ENCODE results near the gene PHYHIPL. TPM values are rescaled to one million over a fixed set of nuclear protein-coding genes. Genes with fewer than 3 reads are reported as not detected.
"Not testable (repeated sequence)": the region's sequence is repeated elsewhere in the genome, so short reads cannot be mapped to it uniquely, and the experiment has no call there.

The PHYHIPL gene
- total RNA-seq, 4 donors from 2014 or later, result 0.39 to 1.7 (median 1.0) TPM

GRCh38 chr10:59214160-59214559, 37.7 kb downstream of the PHYHIPL start:
- Histone ChIP-seq H3K27ac (no peak overlapping the region), H3K9me3 (no peaks in the 10 kb centered on the region), H3K36me3 (no peaks in the 10 kb centered on the region), H3K4me3 (no peak overlapping the region), H3K4me1 (peaks cover 0 to 10% (median 0%) of the 10 kb centered on the region in 3 donors), H3K27me3 (no peaks in the 10 kb centered on the region)
- 100% methylated on average over 1 of the region's 1 CpG for WGBS, 2 donors (ENCODE audit: low coverage in 1 of 2)
- ATAC-seq, result no peak
- no peak for TF ChIP-seq POLR2A (IDR thresholded peaks at IDR 0.05)
- no peak for TF ChIP-seq POLR2AphosphoS5 (IDR thresholded peaks at IDR 0.05)
- TF ChIP-seq, protein P1, sequence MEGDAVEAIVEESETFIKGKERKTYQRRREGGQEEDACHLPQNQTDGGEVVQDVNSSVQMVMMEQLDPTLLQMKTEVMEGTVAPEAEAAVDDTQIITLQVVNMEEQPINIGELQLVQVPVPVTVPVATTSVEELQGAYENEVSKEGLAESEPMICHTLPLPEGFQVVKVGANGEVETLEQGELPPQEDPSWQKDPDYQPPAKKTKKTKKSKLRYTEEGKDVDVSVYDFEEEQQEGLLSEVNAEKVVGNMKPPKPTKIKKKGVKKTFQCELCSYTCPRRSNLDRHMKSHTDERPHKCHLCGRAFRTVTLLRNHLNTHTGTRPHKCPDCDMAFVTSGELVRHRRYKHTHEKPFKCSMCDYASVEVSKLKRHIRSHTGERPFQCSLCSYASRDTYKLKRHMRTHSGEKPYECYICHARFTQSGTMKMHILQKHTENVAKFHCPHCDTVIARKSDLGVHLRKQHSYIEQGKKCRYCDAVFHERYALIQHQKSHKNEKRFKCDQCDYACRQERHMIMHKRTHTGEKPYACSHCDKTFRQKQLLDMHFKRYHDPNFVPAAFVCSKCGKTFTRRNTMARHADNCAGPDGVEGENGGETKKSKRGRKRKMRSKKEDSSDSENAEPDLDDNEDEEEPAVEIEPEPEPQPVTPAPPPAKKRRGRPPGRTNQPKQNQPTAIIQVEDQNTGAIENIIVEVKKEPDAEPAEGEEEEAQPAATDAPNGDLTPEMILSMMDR (IDR thresholded peaks at IDR 0.05), result no peak
- TF ChIP-seq EP300 (IDR thresholded peaks at IDR 0.05), result no peak

GRCh38 chr10:59216178-59216869, 39.9 kb downstream of the PHYHIPL start:
- Histone ChIP-seq H3K9me3 (no peaks in the 10 kb centered on the region), H3K36me3 (no peaks in the 10 kb centered on the region), H3K27ac (no peak overlapping the region), H3K4me1 (peaks cover 0 to 8% (median 0%) of the 10 kb centered on the region in 3 donors), H3K27me3 (no peaks in the 10 kb centered on the region), H3K4me3 (no peak overlapping the region)
- no peak for TF ChIP-seq POLR2A (IDR thresholded peaks at IDR 0.05)
- ATAC-seq, result no peak
- 67 to 84% methylated on average over 3 of the region's 4 CpGs for WGBS, 2 donors (ENCODE audit: low coverage in 1 of 2)

DNA sequence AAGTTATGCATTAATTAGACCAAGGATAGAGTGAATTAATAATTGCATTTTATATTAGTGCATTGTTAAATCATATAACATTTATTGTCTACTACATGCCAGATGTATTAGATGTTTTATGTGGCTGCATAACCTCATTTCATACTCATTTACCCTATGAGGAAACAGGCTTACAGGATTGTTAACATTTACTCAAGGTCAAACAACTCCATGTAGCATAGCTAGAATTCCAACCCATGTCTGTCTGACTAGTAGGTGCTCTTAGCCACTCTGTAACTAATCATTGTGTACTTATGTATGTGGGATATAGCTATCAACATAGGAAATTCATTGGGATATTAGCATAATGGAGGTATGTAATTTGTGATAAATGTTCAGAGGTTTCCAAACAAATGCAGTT, 46.3 kb downstream of the PHYHIPL start:
- Histone ChIP-seq H3K27me3 (no peaks in the 10 kb centered on the region), H3K4me3 (no peak overlapping the region), H3K9me3 (no peaks in the 10 kb centered on the region), H3K27ac (no peak overlapping the region), H3K36me3 (no peaks in the 10 kb centered on the region), H3K4me1 (no peaks in the 10 kb centered on the region)
- ATAC-seq, result no peak
- TF ChIP-seq POLR2A (IDR thresholded peaks at IDR 0.05) (no peak), EP300 (IDR thresholded peaks at IDR 0.05) (no peak), POLR2AphosphoS5 (IDR thresholded peaks at IDR 0.05) (no peak)
- TF ChIP-seq, protein P1 (IDR thresholded peaks at IDR 0.05), result no peak

- WGBS, 2 donors (ENCODE audit: low coverage in 1 of 2), result 64 to 79% methylated on average over 2 of the region's 2 CpGs
Measured at GRCh38 chr10:59223597-59223996, 47.2 kb downstream of the PHYHIPL start.

GRCh38 chr10:59225211-59225610, 48.8 kb downstream of the PHYHIPL start:
- no peak overlapping the region for H3K27ac ChIP-seq
- no peak overlapping the region for H3K4me3 ChIP-seq
- H3K4me1 ChIP-seq, result no peaks in the 10 kb centered on the region
- no peak for ATAC-seq
- TF ChIP-seq POLR2A (IDR thresholded peaks at IDR 0.05) (no peak), POLR2AphosphoS5 (IDR thresholded peaks at IDR 0.05) (no peak), EP300 (IDR thresholded peaks at IDR 0.05) (no peak)
- TF ChIP-seq, protein P1 (IDR thresholded peaks at IDR 0.05), result no peak
- H3K27me3 ChIP-seq, result no peaks in the 10 kb centered on the region
- H3K9me3 ChIP-seq, result no peaks in the 10 kb centered on the region
- H3K36me3 ChIP-seq, result no peaks in the 10 kb centered on the region

More at GRCh38 chr10:59223597-59223996, 47.2 kb downstream of the PHYHIPL start:
- not testable (repeated sequence) for ATAC-seq, H3K4me3 ChIP-seq, H3K4me1 ChIP-seq, H3K27ac ChIP-seq, H3K9me3 ChIP-seq, H3K36me3 ChIP-seq, H3K27me3 ChIP-seq

DNA sequence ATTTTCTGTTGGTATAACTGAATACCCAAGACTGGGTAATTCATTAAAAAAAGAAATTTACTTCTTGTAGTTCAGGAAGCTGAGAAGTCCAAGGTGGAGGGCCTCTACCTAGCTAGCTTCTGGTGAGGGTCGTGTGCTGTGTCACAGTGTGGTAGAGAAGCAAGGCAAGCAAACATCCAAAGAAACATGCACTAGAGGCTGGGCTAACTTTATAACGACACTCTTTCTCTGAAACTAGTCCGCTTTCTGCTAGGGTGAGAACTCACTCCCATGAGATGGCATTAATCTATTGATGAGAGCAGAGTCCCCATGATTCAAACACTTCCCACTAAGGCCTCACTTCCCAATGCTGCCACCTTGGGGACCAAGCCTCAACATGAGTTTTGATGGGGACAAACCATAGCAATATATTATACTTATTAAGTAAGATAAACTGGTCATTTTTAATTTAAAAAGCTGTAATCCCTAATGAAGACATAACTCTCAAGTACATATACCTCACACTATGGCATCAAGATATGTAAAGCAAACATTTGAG, 50.8 kb downstream of the PHYHIPL start:
- 91 to 97% methylated on average over 3 of the region's 3 CpGs for WGBS, 2 donors (ENCODE audit: low coverage in 1 of 2)
- TF ChIP-seq POLR2AphosphoS5 (IDR thresholded peaks at IDR 0.05) (no peak), POLR2A (IDR thresholded peaks at IDR 0.05) (no peak), EP300 (IDR thresholded peaks at IDR 0.05) (no peak)
- TF ChIP-seq, protein P1 (IDR thresholded peaks at IDR 0.05), result no peak

More for the DNA sequence above, 50.8 kb downstream of the PHYHIPL start:
- no peaks in the 10 kb centered on the region for H3K9me3 ChIP-seq
- no peaks in the 10 kb centered on the region for H3K27me3 ChIP-seq
- H3K4me1 ChIP-seq, result no peaks in the 10 kb centered on the region
- H3K36me3 ChIP-seq, result no peaks in the 10 kb centered on the region
- no peak for ATAC-seq
- H3K27ac ChIP-seq, result no peak overlapping the region
- H3K4me3 ChIP-seq, result no peak overlapping the region

All from gastroesophageal sphincter (tissue), 4 donors.